Measurements from ENCODE around the gene BCAT1. TPM values are rescaled to one million over a fixed set of nuclear protein-coding genes. Genes with fewer than 3 reads are reported as not detected.
"Not testable (repeated sequence)": the region's sequence is repeated elsewhere in the genome, so short reads cannot be mapped to it uniquely, and the experiment has no call there.

The BCAT1 gene
- total and polyA plus RNA-seq, 9 of the 15 experiments (the other 6 are each of a cell fraction or from before 2014, with no cell fraction given): 38.5 to 157 (median 66.8) TPM

DNA sequence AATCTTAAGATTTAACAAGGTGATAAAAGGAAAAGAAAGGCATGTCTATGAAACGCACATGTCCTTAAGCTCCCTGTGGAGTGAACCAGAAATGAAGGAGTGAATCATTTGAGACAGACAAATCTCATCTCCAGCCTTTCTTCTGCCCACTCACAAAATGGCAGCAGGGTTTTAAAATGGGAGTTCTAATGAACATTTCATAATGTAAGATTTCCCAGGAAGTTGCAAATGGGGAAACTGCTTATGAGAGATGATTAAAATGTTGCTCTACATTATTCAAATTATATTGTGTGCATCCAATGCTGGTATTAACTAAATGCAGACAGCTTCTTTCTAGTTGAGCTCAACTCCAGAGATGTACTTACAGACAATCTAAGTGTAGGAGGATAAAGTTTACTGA, 76.7 kb downstream of the BCAT1 start (continued):
- no peak for TF ChIP-seq NFXL1 (CRISPR knock-in tag; IDR thresholded peaks at IDR 0.05)
- TF ChIP-seq CBX3 (IDR thresholded peaks at IDR 0.05; ENCODE audit: borderline replicate concordance in 1 of 2, low read length in 2 of 2): no peak
- no peak for TF ChIP-seq RCOR1 (IDR thresholded peaks at IDR 0.05; ENCODE audit: borderline replicate concordance in 1 of 2, low read depth in 2 of 2, low read length in 2 of 2)
- no peak for TF ChIP-seq CREBBP (IDR thresholded peaks at IDR 0.05; ENCODE audit: low read depth, low read length)
- TF ChIP-seq ZNF197 (CRISPR knock-in tag; IDR thresholded peaks at IDR 0.05; ENCODE audit: low read depth): no peak
- no peak for TF ChIP-seq CHCHD3 (CRISPR knock-in tag; IDR thresholded peaks at IDR 0.05)
- TF ChIP-seq SPI1 (IDR thresholded peaks at IDR 0.05; ENCODE audit: borderline replicate concordance, low read depth, low read length): no peak
- TF ChIP-seq, protein P1, sequence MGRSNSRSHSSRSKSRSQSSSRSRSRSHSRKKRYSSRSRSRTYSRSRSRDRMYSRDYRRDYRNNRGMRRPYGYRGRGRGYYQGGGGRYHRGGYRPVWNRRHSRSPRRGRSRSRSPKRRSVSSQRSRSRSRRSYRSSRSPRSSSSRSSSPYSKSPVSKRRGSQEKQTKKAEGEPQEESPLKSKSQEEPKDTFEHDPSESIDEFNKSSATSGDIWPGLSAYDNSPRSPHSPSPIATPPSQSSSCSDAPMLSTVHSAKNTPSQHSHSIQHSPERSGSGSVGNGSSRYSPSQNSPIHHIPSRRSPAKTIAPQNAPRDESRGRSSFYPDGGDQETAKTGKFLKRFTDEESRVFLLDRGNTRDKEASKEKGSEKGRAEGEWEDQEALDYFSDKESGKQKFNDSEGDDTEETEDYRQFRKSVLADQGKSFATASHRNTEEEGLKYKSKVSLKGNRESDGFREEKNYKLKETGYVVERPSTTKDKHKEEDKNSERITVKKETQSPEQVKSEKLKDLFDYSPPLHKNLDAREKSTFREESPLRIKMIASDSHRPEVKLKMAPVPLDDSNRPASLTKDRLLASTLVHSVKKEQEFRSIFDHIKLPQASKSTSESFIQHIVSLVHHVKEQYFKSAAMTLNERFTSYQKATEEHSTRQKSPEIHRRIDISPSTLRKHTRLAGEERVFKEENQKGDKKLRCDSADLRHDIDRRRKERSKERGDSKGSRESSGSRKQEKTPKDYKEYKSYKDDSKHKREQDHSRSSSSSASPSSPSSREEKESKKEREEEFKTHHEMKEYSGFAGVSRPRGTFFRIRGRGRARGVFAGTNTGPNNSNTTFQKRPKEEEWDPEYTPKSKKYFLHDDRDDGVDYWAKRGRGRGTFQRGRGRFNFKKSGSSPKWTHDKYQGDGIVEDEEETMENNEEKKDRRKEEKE (IDR thresholded peaks at IDR 0.05; ENCODE audit: borderline replicate concordance in 1 of 2, control insufficient read depth in 1 of 2, low read depth in 2 of 2, low read length in 1 of 2): no peak

DNA sequence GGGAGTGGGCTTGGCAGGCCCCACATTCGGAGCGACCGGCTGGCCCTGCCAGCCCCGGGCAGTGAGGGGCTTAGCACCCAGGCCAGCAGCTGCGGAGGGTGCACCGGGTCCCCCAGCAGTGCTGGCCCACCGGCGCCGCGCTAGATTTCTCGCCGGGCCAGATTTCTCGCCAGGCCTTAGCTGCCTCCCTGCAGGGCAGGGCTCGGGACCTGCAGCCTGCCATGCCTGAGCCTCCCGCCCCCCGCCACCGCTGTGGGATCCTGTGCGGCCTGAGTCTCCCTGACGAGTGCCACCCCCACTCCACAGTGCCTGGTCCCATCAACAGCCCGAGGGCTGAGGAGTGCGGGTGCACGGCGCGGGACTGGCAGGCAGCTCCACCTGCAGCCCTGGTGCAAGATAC, 82.8 kb downstream of the BCAT1 start:
- H3K9ac ChIP-seq (ENCODE audit: insufficient read depth in 1 of 2, low read depth in 2 of 2, low read length in 2 of 2); H4K20me1 ChIP-seq (replicated peaks; ENCODE audit: control insufficient read depth, insufficient read depth, low read length); H3K4me2 ChIP-seq (ENCODE audit: insufficient read depth, low read length); CTCF ChIA-PET (ENCODE audit: low intra/inter-chr PET ratio); in situ Hi-C loops (cut with MboI); H3K79me2 ChIP-seq (ENCODE audit: control insufficient read depth, insufficient read depth, low read length); intact Hi-C loops (cut with micrococcal nuclease); H2AFZ ChIP-seq (ENCODE audit: low read depth, low read length); ATAC-seq; BruUV-seq (replicated peaks); H3K4me1 ChIP-seq (replicated peaks in 1 of 2; ENCODE audit: control insufficient read depth in 2 of 2, insufficient read depth in 2 of 2, low read length in 2 of 2); H3K9me1 ChIP-seq (ENCODE audit: control insufficient read depth, insufficient read depth, low read length); H3K27ac ChIP-seq (ENCODE audit: extremely low read depth, low read depth, low read length); H3K27me3 ChIP-seq (ENCODE audit: control insufficient read depth in 2 of 2, insufficient read depth in 2 of 2, low read length in 2 of 2); FAIRE-seq; H3K4me3 ChIP-seq; POLR2A ChIA-PET; DNase-seq (ENCODE audit: extremely low read depth in 1 of 4, low spot score in 3 of 4): not testable (repeated sequence)
- peak; percentile 52 for TF ChIP-seq RBM22 (IDR thresholded peaks at IDR 0.05; ENCODE audit: low read depth, low read length, poor library complexity, severe bottlenecking)
- 96% methylated on average over 13 of the region's 24 CpGs for WGBS (ENCODE audit: insufficient coverage, low coverage, missing lambda C conversion rate)
- Histone ChIP-seq H3K9me3 (replicated peaks; ENCODE audit: control insufficient read depth, insufficient read depth, low read depth, low read length) (peaks cover 12% of the 10 kb centered on the region), H3K36me3 (ENCODE audit: control insufficient read depth, insufficient read depth, low read length) (peaks cover 77% of the 10 kb centered on the region)
